Activated T-helper 9 cell treated with anti-CD3 and anti-CD28 coated beads, Interleukin-2, amount 50 U/mL, for 16 hours (primary cell): ENCODE results near the gene SMIM12.

Experiments used
- DNase-seq: peaks from one replicate; pipeline ENCODE4 v3.0.0-alpha.2; 2020; ENCODE audit warnings: low read depth

Gene SMIM12

GRCh38 chr1:34872133-34872503, 12.6 kb upstream of the SMIM12 start:
- DNase-seq = no peak

- DNase-seq = no peak
These were observed 12.0 kb upstream of the SMIM12 start for GRCh38 chr1:34871443-34872132.

- DNase-seq = no peak
These were observed 10.8 kb upstream of the SMIM12 start for GRCh38 chr1:34870395-34870794.

- no peak for DNase-seq
These were observed 10.2 kb upstream of the SMIM12 start for GRCh38 chr1:34869760-34870159.

- no peak for DNase-seq
These were observed 8.9 kb upstream of the SMIM12 start for GRCh38 chr1:34868230-34869049.

- no peak for DNase-seq
These were observed 7.9 kb upstream of the SMIM12 start for GRCh38 chr1:34867415-34867814.

GRCh38 chr1:34866762-34867109, 7.2 kb upstream of the SMIM12 start:
- DNase-seq = no peak

GRCh38 chr1:34865981-34866761, 6.6 kb upstream of the SMIM12 start:
- DNase-seq = peak; percentile 94

- peak; percentile 5 for DNase-seq
These were observed 6.0 kb upstream of the SMIM12 start for GRCh38 chr1:34865573-34865972.

GRCh38 chr1:34864759-34865158, 5.2 kb upstream of the SMIM12 start:
- DNase-seq = no peak

GRCh38 chr1:34863501-34863900, 4.0 kb upstream of the SMIM12 start:
- no peak for DNase-seq

- DNase-seq = no peak
These were observed 576 bp downstream of the SMIM12 start for GRCh38 chr1:34858901-34859445.

- no peak for DNase-seq
These were observed 2.9 kb downstream of the SMIM12 start for GRCh38 chr1:34856697-34857096.

- DNase-seq = peak; percentile 83
These were observed 6.8 kb downstream of the SMIM12 start for GRCh38 chr1:34852677-34853217.

- DNase-seq = no peak
These were observed 8.0 kb downstream of the SMIM12 start for GRCh38 chr1:34851431-34852105.

GRCh38 chr1:34850382-34850781, 9.2 kb downstream of the SMIM12 start:
- no peak for DNase-seq

GRCh38 chr1:34847094-34847493, 12.5 kb downstream of the SMIM12 start:
- DNase-seq = no peak

- DNase-seq = no peak
These were observed 13.3 kb downstream of the SMIM12 start for GRCh38 chr1:34846265-34846664.

- no peak for DNase-seq
These were observed 14.2 kb downstream of the SMIM12 start for GRCh38 chr1:34845131-34845901.

GRCh38 chr1:34844252-34844634, 15.3 kb downstream of the SMIM12 start:
- no peak for DNase-seq
